Mesenchymal stem cell (in vitro differentiated cells and primary cell): Measurements from ENCODE around the gene GDF11.

Experiments
- DNase-seq: peaks from one replicate; pipeline ENCODE4 v3.0.0-alpha.2; 2013
- H2AFZ ChIP-seq: one replicate; pipeline ENCODE4 v1.6.1; 2013; ENCODE audit warnings: low read depth, mild to moderate bottlenecking, control low read depth, inconsistent platforms, low read length, moderate library complexity
- H2AK5ac ChIP-seq: 2 replicates; pipeline ENCODE4 v1.6.1; 2013; ENCODE audit warnings: low read length, moderate library complexity, mild to moderate bottlenecking, inconsistent platforms; ENCODE audit not compliant: severe bottlenecking
- H2BK120ac ChIP-seq: one replicate; pipeline ENCODE4 v1.6.1; 2013; ENCODE audit warnings: low read depth, mild to moderate bottlenecking, inconsistent platforms, low read length, moderate library complexity
- H2BK12ac ChIP-seq, 2 experiments: one replicate each; pipeline ENCODE4 v1.6.1; 2013; ENCODE audit warnings: inconsistent platforms in 2 of 2, low read length in 2 of 2, mild to moderate bottlenecking in 2 of 2, moderate library complexity in 2 of 2, control low read depth in 1 of 2
- H2BK15ac ChIP-seq: one replicate; pipeline ENCODE4 v1.6.1; 2013; ENCODE audit warnings: mild to moderate bottlenecking, low read depth, inconsistent platforms; ENCODE audit not compliant: poor library complexity, severe bottlenecking
- H2BK5ac ChIP-seq: 2 replicates; pipeline ENCODE4 v1.6.1; 2013; ENCODE audit warnings: low read depth, mild to moderate bottlenecking, low read length, control low read depth, inconsistent platforms; ENCODE audit not compliant: poor library complexity, severe bottlenecking
- H3K14ac ChIP-seq, 2 experiments: one replicate each; pipeline ENCODE4 v1.6.1; 2013; ENCODE audit warnings: inconsistent platforms in 2 of 2, low read length in 2 of 2, control low read depth in 1 of 2, mild to moderate bottlenecking in 1 of 2, moderate library complexity in 1 of 2
- H3K18ac ChIP-seq, 2 experiments: one replicate each; pipeline ENCODE4 v1.6.1; 2013; ENCODE audit warnings: inconsistent platforms in 2 of 2, low read length in 2 of 2, control low read depth in 1 of 2, low read depth in 1 of 2, mild to moderate bottlenecking in 1 of 2
- H3K23ac ChIP-seq, 2 experiments: one replicate each; pipeline ENCODE4 v1.6.1; 2013; ENCODE audit warnings: inconsistent platforms in 2 of 2, low read length in 2 of 2, mild to moderate bottlenecking in 2 of 2, moderate library complexity in 2 of 2, control low read depth in 1 of 2
- H3K27ac ChIP-seq: 2 replicates; pipeline ENCODE4 v1.5.1; 2013; ENCODE audit warnings: mild to moderate bottlenecking, moderate library complexity, low read length, control low read depth, inconsistent platforms; ENCODE audit not compliant: poor library complexity, severe bottlenecking
- H3K27me3 ChIP-seq, 2 experiments: 2 replicates each; pipeline versions ENCODE4 v1.6.1 to v1.7.0; 2013; ENCODE audit warnings: low read length in 2 of 2, mild to moderate bottlenecking in 2 of 2, moderate library complexity in 2 of 2, control low read depth in 1 of 2, inconsistent platforms in 1 of 2; ENCODE audit not compliant: control insufficient read depth in 1 of 2, insufficient read depth in 1 of 2
- H3K36me3 ChIP-seq, 2 experiments: 2 replicates each; pipeline versions ENCODE4 v1.6.1 to v1.7.0; 2013; ENCODE audit warnings: low read length in 2 of 2, control low read depth in 1 of 2, inconsistent platforms in 1 of 2, low read depth in 1 of 2, mild to moderate bottlenecking in 1 of 2; ENCODE audit not compliant: insufficient read depth in 2 of 2, control insufficient read depth in 1 of 2
- H3K4ac ChIP-seq, 2 experiments: one replicate each; pipeline ENCODE4 v1.6.1; 2013; ENCODE audit warnings: inconsistent platforms in 2 of 2, low read length in 2 of 2, mild to moderate bottlenecking in 2 of 2, moderate library complexity in 2 of 2, control low read depth in 1 of 2, low read depth in 1 of 2
- H3K4me1 ChIP-seq: 2 replicates; pipeline ENCODE4 v1.6.1; 2013; ENCODE audit warnings: low read depth, low read length, control low read depth; ENCODE audit not compliant: control insufficient read depth, insufficient read depth
- H3K4me2 ChIP-seq: 2 replicates; pipeline ENCODE4 v1.6.1; 2013; ENCODE audit warnings: low read length, mild to moderate bottlenecking, inconsistent platforms; ENCODE audit not compliant: poor library complexity, severe bottlenecking
- H3K4me3 ChIP-seq, 2 experiments: 2 replicates each; pipeline versions ENCODE4 v1.5.1 to v1.7.0; 2013; ENCODE audit warnings: low read length in 2 of 2, mild to moderate bottlenecking in 2 of 2, control low read depth in 1 of 2, low read depth in 1 of 2; ENCODE audit not compliant: insufficient read depth in 1 of 2
- H3K79me1 ChIP-seq: replicated peaks from 2 replicates; pipeline ENCODE4 v1.6.1; 2013; ENCODE audit warnings: mild to moderate bottlenecking, control low read depth, low read length, inconsistent platforms; ENCODE audit not compliant: poor library complexity, severe bottlenecking
- H3K9ac ChIP-seq: 2 replicates; pipeline ENCODE4 v1.7.0; 2013; ENCODE audit warnings: mild to moderate bottlenecking, low read length, moderate library complexity
- H3K9me3 ChIP-seq: 2 replicates; pipeline ENCODE4 v1.7.0; 2013; ENCODE audit warnings: mild to moderate bottlenecking, low read length; ENCODE audit not compliant: control insufficient read depth
- H4K8ac ChIP-seq: one replicate; pipeline ENCODE4 v1.6.1; 2013; ENCODE audit warnings: inconsistent platforms, mild to moderate bottlenecking, low read length, moderate library complexity
- H4K91ac ChIP-seq: one replicate; pipeline ENCODE4 v1.6.1; 2013; ENCODE audit warnings: mild to moderate bottlenecking, low read length, inconsistent platforms
- WGBS: methylation state at CpG from one replicate; pipeline ENCODE4 v1.1.7; 2013; ENCODE audit warnings: mixed read lengths; 5-methylcytosine and 5-hydroxymethylcytosine counted together

GDF11 gene

DNA sequence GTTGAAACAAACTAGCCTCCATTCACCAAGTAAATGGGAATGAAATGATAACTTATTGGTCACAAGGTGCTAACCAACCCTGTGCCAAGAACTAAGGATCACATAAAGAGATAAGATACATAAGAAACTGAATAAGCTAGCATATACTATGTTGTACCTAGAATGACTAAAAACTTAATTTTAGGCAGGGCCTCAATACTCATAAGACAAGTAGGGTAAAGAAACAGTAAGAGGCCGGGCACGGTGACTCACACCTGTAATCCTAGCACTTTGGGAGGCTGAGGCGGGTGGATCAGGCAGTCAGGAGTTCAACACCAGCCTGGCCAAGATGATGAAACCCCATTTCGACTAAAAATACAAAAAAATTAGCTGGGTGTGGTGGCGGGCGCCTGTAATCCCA lies 17.7 kb downstream of the GDF11 start:
- Histone ChIP-seq H3K36me3 (peaks cover 36 to 82% of the 10 kb centered on the region in 2 experiments), H2BK15ac (no peak overlapping the region), H3K4me2 (no peak overlapping the region), H3K14ac (no peak overlapping the region), H3K23ac (no peak overlapping the region), H4K91ac (no peak overlapping the region), H2BK120ac (no peak overlapping the region), H2AFZ (no peak overlapping the region), H3K9me3 (no peaks in the 10 kb centered on the region), H2BK12ac (no peak overlapping the region), H3K27ac (no peak overlapping the region), H3K79me1 (peaks cover 16% of the 10 kb centered on the region), H3K4me1 (no peaks in the 10 kb centered on the region), H3K27me3 (no peaks in the 10 kb centered on the region), H4K8ac (no peak overlapping the region), H2AK5ac (no peak overlapping the region), H3K9ac (no peak overlapping the region), H3K4me3 (no peak overlapping the region), H2BK5ac (no peak overlapping the region), H3K4ac (no peak overlapping the region), H3K18ac (no peak overlapping the region)
- no peak for DNase-seq
- 100% methylated on average over 6 of the region's 6 CpGs for WGBS

GRCh38 chr12:55762646-55763045 lies 19.7 kb downstream of the GDF11 start:
- Histone ChIP-seq H3K23ac (no peak overlapping the region), H2BK12ac (no peak overlapping the region), H4K91ac (no peak overlapping the region), H3K27ac (no peak overlapping the region), H3K14ac (no peak overlapping the region), H3K9ac (no peak overlapping the region), H3K4me1 (peaks cover 2% of the 10 kb centered on the region), H3K36me3 (peaks cover 44 to 77% of the 10 kb centered on the region in 2 experiments), H2BK15ac (no peak overlapping the region), H3K27me3 (no peaks in the 10 kb centered on the region), H4K8ac (no peak overlapping the region), H3K4ac (no peak overlapping the region), H3K4me3 (no peak overlapping the region), H3K18ac (no peak overlapping the region), H2AFZ (no peak overlapping the region), H2AK5ac (no peak overlapping the region), H3K4me2 (no peak overlapping the region), H2BK5ac (no peak overlapping the region), H2BK120ac (no peak overlapping the region), H3K79me1 (peaks cover 23% of the 10 kb centered on the region), H3K9me3 (no peaks in the 10 kb centered on the region)
- no peak for DNase-seq

DNA sequence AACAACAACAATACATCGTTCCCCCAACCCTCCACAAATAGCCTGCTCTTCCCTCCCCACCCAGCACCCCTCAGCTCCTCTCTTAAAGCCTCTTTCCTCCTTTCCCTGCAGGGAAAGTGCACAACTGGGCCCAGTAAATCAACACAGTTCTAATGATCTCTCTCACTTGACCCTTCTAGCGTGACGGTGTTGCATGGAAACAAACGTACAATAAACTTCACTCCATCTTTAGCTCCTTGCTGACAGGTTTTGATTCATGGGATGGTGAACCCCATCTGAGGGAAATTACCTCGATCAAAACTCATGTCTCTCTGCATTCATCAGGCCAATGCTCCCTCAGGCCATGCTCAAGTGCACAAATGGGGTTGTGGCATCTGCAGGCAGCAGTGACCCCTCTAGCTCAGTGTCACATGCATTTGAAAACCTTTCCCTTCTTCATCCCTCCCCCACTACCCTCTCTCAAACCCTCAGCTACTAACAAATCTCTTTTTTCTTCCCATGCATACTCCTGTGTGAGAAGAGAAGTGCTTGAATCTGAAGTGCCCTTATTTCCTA lies 22.9 kb downstream of the GDF11 start:
- H3K27me3 ChIP-seq: no peaks in the 10 kb centered on the region
- no peak overlapping the region for H2BK120ac ChIP-seq
- no peak overlapping the region for H3K14ac ChIP-seq
- H2AFZ ChIP-seq: no peak overlapping the region
- no peak overlapping the region for H2BK5ac ChIP-seq
- H3K4me2 ChIP-seq: no peak overlapping the region
- H3K23ac ChIP-seq: no peak overlapping the region
- H3K36me3 ChIP-seq: peaks cover 34 to 69% of the 10 kb centered on the region in 2 experiments
- WGBS: 74% methylated on average over 5 of the region's 5 CpGs
- no peak overlapping the region for H3K18ac ChIP-seq
- H3K4me1 ChIP-seq: peaks cover 2% of the 10 kb centered on the region
- H3K4ac ChIP-seq: no peak overlapping the region
- DNase-seq: no peak
- H2BK15ac ChIP-seq: no peak overlapping the region
- H4K91ac ChIP-seq: no peak overlapping the region
- no peak overlapping the region for H3K9ac ChIP-seq
- no peak overlapping the region for H2BK12ac ChIP-seq
- H2AK5ac ChIP-seq: no peak overlapping the region
- H3K79me1 ChIP-seq: peaks cover 26% of the 10 kb centered on the region
- no peak overlapping the region for H3K4me3 ChIP-seq
- H3K27ac ChIP-seq: no peak overlapping the region
- no peaks in the 10 kb centered on the region for H3K9me3 ChIP-seq
- H4K8ac ChIP-seq: no peak overlapping the region

- H2BK12ac ChIP-seq: no peak overlapping the region
- H3K27me3 ChIP-seq: no peaks in the 10 kb centered on the region
- no peak overlapping the region for H2BK15ac ChIP-seq
- peaks cover 31 to 71% of the 10 kb centered on the region in 2 experiments for H3K36me3 ChIP-seq
- no peaks in the 10 kb centered on the region for H3K9me3 ChIP-seq
- DNase-seq: no peak
- H4K8ac ChIP-seq: no peak overlapping the region
- H3K18ac ChIP-seq: no peak overlapping the region
- H3K4ac ChIP-seq: no peak overlapping the region
- no peak overlapping the region for H2BK120ac ChIP-seq
- H3K27ac ChIP-seq: no peak overlapping the region
- H3K4me1 ChIP-seq: peaks cover 2% of the 10 kb centered on the region
- no peak overlapping the region for H4K91ac ChIP-seq
- no peak overlapping the region for H3K4me3 ChIP-seq
- no peak overlapping the region for H3K4me2 ChIP-seq
- WGBS: 97% methylated on average over 3 of the region's 4 CpGs
- no peak overlapping the region for H2BK5ac ChIP-seq
- no peak overlapping the region for H3K14ac ChIP-seq
- no peak overlapping the region for H3K9ac ChIP-seq
- H2AFZ ChIP-seq: no peak overlapping the region
- peaks cover 22% of the 10 kb centered on the region for H3K79me1 ChIP-seq
- H2AK5ac ChIP-seq: no peak overlapping the region
- no peak overlapping the region for H3K23ac ChIP-seq
Observed at GRCh38 chr12:55767156-55767555, 24.2 kb downstream of the GDF11 start.
